ENCODE data around the gene MOCOS. TPM values are rescaled to one million over a fixed set of nuclear protein-coding genes. Genes with fewer than 3 reads are reported as not detected.

The MOCOS gene
- total RNA-seq, 2 donors from 2014 or later, result 2.5 to 3.9 TPM

DNA sequence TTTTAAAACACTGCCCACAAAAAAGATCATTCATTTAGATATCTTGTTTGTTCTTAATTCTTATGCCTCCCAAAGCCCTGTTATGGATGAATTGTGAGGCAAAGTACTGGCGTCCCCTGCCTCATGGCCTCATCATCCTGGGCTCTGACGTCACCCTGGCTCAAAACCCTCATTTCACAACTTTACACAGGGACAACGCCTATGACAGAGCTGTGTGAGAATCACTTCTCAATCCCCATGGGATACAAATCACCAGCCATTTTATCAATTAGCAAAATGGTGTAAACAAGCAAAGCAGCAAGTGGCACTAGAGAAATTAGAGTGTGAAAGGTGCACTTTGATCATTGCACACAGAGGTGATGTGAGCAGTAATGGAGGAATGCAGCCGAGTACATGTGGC is 126.8 kb downstream of the MOCOS start:
- Histone ChIP-seq H3K36me3 (no peaks in the 10 kb centered on the region), H3K4me1 (replicated peaks) (no peaks in the 10 kb centered on the region), H3K9me3 (no peaks in the 10 kb centered on the region), H3K4me3 (no peak overlapping the region), H3K27me3 (replicated peaks; ENCODE audit: insufficient read depth) (no peaks in the 10 kb centered on the region), H3K27ac (no peak overlapping the region)
- no peak for TF ChIP-seq POLR2A (IDR thresholded peaks at IDR 0.05)
- no peak for TF ChIP-seq POLR2AphosphoS5 (IDR thresholded peaks at IDR 0.05)
- no peak for TF ChIP-seq CTCF (IDR thresholded peaks at IDR 0.05)
- intact Hi-C loops (cut with DNase I), result no loop called here
- no peak for DNase-seq (ENCODE audit: low spot score)
- WGBS, result 76% methylated on average over 4 of the region's 4 CpGs

DNA sequence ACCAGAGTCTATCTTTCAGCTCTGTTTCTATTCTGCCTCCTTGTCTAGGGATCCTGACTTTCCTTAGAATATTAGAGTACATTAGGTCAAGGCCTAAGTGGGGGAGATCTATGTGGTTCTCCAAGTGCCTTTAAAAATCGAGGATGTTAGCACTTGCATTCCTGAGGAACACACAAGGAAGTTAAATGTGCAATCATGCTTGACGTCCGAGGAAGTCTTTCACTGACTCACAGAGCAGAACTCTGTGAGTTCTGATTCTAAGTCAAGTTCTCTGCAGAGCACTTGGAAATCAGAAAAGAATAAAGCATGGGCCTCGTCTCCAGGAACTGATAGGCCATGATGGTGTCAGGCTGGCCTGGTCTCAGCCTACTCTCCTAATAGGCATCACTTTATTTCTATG is 127.5 kb downstream of the MOCOS start:
- no peak for TF ChIP-seq POLR2AphosphoS5 (IDR thresholded peaks at IDR 0.05)
- no peak for TF ChIP-seq POLR2A (IDR thresholded peaks at IDR 0.05)
- no peak for TF ChIP-seq CTCF (IDR thresholded peaks at IDR 0.05)
- no peak overlapping the region for H3K4me3 ChIP-seq
- H3K27me3 ChIP-seq (replicated peaks; ENCODE audit: insufficient read depth), result no peaks in the 10 kb centered on the region
- no peaks in the 10 kb centered on the region for H3K4me1 ChIP-seq (replicated peaks)
- intact Hi-C loops (cut with DNase I), result no loop called here
- no peak for DNase-seq (ENCODE audit: low spot score)
- no peaks in the 10 kb centered on the region for H3K9me3 ChIP-seq
- H3K36me3 ChIP-seq, result no peaks in the 10 kb centered on the region
- no peak overlapping the region for H3K27ac ChIP-seq
- 33% methylated on average over 4 of the region's 4 CpGs for WGBS

DNA sequence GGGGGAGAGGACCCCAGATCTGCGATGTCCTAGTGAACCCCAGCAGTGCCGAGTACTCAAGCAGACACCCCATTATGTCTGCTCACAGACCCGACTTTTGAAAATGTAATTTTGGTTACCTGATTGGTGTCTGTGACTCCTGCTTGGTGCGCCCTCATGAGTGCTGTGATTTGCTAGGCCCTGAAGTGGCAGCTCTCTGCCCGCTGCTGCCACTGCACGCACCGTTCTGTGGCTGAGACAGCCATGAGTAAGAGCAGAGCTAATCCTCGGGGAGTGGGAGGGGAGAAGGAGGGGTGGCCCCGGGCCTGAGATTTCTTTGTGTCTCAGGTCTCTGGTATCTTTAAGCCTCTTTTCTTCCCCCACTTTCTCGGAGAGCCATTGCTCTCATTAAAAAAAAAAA is 128.4 kb downstream of the MOCOS start:
- no peak for TF ChIP-seq CTCF (IDR thresholded peaks at IDR 0.05)
- TF ChIP-seq POLR2AphosphoS5 (IDR thresholded peaks at IDR 0.05), result no peak
- TF ChIP-seq POLR2A (IDR thresholded peaks at IDR 0.05), result no peak
- H3K36me3 ChIP-seq, result no peaks in the 10 kb centered on the region
- no peak overlapping the region for H3K4me3 ChIP-seq
- no peaks in the 10 kb centered on the region for H3K4me1 ChIP-seq (replicated peaks)
- H3K27ac ChIP-seq, result no peak overlapping the region
- H3K9me3 ChIP-seq, result no peaks in the 10 kb centered on the region
- intact Hi-C loops (cut with DNase I), result no loop called here
- WGBS, result 77% methylated on average over 10 of the region's 10 CpGs
- DNase-seq (ENCODE audit: low spot score), result no peak
- no peaks in the 10 kb centered on the region for H3K27me3 ChIP-seq (replicated peaks; ENCODE audit: insufficient read depth)

DNA sequence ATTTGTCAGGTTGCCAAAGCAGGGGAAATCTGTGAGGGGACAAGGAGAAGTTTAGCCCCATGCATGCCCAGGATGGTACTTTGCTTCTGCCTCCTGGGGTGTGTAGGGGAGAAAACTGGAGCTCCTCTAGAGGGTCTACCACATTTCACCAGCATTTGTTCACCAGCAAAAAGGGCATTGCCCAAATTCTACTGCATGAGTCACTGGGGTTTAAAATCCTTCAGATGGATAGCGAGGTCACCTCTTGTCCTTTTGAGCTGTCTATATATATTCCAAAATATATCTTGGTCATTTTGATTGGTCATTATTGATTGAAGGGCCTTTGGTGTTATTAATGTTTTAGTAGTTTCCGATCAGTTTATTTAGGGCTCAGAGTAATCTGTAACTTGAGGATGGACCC is 128.9 kb downstream of the MOCOS start:
- no peaks in the 10 kb centered on the region for H3K4me1 ChIP-seq (replicated peaks)
- H3K27ac ChIP-seq, result no peak overlapping the region
- no peaks in the 10 kb centered on the region for H3K36me3 ChIP-seq
- intact Hi-C loops (cut with DNase I), result no loop called here
- no peaks in the 10 kb centered on the region for H3K9me3 ChIP-seq
- DNase-seq (ENCODE audit: low spot score), result no peak
- WGBS, result 95% methylated on average over 2 of the region's 2 CpGs
- H3K27me3 ChIP-seq (replicated peaks; ENCODE audit: insufficient read depth), result no peaks in the 10 kb centered on the region
- TF ChIP-seq POLR2AphosphoS5 (IDR thresholded peaks at IDR 0.05) (no peak), POLR2A (IDR thresholded peaks at IDR 0.05) (no peak), CTCF (IDR thresholded peaks at IDR 0.05) (no peak)
- no peak overlapping the region for H3K4me3 ChIP-seq

Other genes starting within 250 kb of the MOCOS start
- gene RPRD1A, start 119.9 kb upstream of the MOCOS start, total RNA-seq, result 10 to 100 TPM; 72.7 to 81.5 TPM
- gene SLC39A6, start 58.2 kb upstream of the MOCOS start, total RNA-seq, result 100 to 1,000 TPM; 112 to 379 TPM
- gene ELP2, start 57.6 kb upstream of the MOCOS start, total RNA-seq, result 10 to 100 TPM; 49.7 to 80.4 TPM
- 10 to 100 TPM; 25.1 to 52.5 TPM for gene FHOD3, start 110.2 kb downstream of the MOCOS start, total RNA-seq